Neural cell (in vitro differentiated cells): ENCODE measurements around the gene LRRC42.

Experiments
- EP300 ChIP-seq: fragments of 450-650 bp; conservative IDR thresholded peaks from 2 replicates; pipeline ENCODE4 v1.6.1; 2014; ENCODE audit warnings: antibody characterized with exemption, mild to moderate bottlenecking, moderate library complexity; ENCODE audit not compliant: poor library complexity, severe bottlenecking
- EZH2 ChIP-seq: fragments of 200-600, 300-800 bp; shearing (Covaris generic), sonication (generic); IDR thresholded peaks from 2 replicates; pipeline ENCODE4 v1.6.1; 2014; ENCODE audit warnings: antibody characterized with exemption, low read length, borderline replicate concordance, mild to moderate bottlenecking; ENCODE audit not compliant: insufficient read depth, poor library complexity, severe bottlenecking
- MXI1 ChIP-seq: fragments of 450-650 bp; conservative IDR thresholded peaks from 2 replicates; pipeline ENCODE4 v1.6.1; 2014; ENCODE audit warnings: antibody characterized with exemption, mild to moderate bottlenecking; ENCODE audit not compliant: poor library complexity, severe bottlenecking
- POLR2AphosphoS5 ChIP-seq: IDR thresholded peaks from 2 replicates; pipeline ENCODE4 v1.6.1; 2012
- RAD21 ChIP-seq: fragments of 450-650 bp; conservative IDR thresholded peaks from 2 replicates; pipeline ENCODE4 v1.6.1; 2014; ENCODE audit warnings: antibody characterized with exemption, mild to moderate bottlenecking, moderate library complexity
- SMC3 ChIP-seq: fragments of 450-650 bp; conservative IDR thresholded peaks from 2 replicates; pipeline ENCODE4 v1.6.1; 2014; ENCODE audit warnings: antibody characterized with exemption, mild to moderate bottlenecking, moderate library complexity; ENCODE audit not compliant: poor library complexity
- TAF1 ChIP-seq: IDR thresholded peaks from 2 replicates; pipeline ENCODE4 v1.6.1; 2012; ENCODE audit warnings: low read depth
- TF ChIP-seq, protein P1 (sequence below): IDR thresholded peaks from 2 replicates; pipeline ENCODE4 v1.6.1; 2012; ENCODE audit warnings: borderline replicate concordance
- TF ChIP-seq, protein P2 (sequence below): fragments of 450-650 bp; IDR thresholded peaks from 2 replicates; pipeline ENCODE4 v1.5.1; 2014; ENCODE audit warnings: antibody characterized with exemption, mild to moderate bottlenecking, moderate library complexity; ENCODE audit not compliant: poor library complexity, severe bottlenecking

DNA sequence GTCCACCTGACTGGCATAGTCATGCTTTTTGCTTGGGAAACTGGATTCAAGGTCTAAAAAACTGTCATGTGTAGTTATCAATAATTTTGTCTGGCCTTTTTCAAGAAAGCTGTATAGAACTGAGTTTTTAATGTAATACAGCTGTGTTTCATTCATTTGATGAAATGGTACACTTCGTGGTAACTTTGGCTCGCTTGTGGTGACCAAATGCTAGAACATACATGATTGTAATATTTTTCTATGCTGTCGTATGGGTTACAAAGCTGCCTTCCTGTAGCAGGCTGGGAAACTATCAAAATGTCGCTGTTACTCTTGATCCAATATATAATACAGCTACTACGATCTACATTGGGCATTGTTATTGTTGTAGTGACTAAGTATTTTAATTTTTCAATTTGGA, 2.1 kb downstream of the LRRC42 start:
- TF ChIP-seq, protein P1, sequence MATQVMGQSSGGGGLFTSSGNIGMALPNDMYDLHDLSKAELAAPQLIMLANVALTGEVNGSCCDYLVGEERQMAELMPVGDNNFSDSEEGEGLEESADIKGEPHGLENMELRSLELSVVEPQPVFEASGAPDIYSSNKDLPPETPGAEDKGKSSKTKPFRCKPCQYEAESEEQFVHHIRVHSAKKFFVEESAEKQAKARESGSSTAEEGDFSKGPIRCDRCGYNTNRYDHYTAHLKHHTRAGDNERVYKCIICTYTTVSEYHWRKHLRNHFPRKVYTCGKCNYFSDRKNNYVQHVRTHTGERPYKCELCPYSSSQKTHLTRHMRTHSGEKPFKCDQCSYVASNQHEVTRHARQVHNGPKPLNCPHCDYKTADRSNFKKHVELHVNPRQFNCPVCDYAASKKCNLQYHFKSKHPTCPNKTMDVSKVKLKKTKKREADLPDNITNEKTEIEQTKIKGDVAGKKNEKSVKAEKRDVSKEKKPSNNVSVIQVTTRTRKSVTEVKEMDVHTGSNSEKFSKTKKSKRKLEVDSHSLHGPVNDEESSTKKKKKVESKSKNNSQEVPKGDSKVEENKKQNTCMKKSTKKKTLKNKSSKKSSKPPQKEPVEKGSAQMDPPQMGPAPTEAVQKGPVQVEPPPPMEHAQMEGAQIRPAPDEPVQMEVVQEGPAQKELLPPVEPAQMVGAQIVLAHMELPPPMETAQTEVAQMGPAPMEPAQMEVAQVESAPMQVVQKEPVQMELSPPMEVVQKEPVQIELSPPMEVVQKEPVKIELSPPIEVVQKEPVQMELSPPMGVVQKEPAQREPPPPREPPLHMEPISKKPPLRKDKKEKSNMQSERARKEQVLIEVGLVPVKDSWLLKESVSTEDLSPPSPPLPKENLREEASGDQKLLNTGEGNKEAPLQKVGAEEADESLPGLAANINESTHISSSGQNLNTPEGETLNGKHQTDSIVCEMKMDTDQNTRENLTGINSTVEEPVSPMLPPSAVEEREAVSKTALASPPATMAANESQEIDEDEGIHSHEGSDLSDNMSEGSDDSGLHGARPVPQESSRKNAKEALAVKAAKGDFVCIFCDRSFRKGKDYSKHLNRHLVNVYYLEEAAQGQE = no peak
- TF ChIP-seq, protein P2, sequence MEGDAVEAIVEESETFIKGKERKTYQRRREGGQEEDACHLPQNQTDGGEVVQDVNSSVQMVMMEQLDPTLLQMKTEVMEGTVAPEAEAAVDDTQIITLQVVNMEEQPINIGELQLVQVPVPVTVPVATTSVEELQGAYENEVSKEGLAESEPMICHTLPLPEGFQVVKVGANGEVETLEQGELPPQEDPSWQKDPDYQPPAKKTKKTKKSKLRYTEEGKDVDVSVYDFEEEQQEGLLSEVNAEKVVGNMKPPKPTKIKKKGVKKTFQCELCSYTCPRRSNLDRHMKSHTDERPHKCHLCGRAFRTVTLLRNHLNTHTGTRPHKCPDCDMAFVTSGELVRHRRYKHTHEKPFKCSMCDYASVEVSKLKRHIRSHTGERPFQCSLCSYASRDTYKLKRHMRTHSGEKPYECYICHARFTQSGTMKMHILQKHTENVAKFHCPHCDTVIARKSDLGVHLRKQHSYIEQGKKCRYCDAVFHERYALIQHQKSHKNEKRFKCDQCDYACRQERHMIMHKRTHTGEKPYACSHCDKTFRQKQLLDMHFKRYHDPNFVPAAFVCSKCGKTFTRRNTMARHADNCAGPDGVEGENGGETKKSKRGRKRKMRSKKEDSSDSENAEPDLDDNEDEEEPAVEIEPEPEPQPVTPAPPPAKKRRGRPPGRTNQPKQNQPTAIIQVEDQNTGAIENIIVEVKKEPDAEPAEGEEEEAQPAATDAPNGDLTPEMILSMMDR = no peak
- TF ChIP-seq POLR2AphosphoS5 (no peak), RAD21 (no peak), EZH2 (no peak), MXI1 (no peak), EP300 (no peak), TAF1 (no peak), SMC3 (no peak)
